ENCODE data around the gene DOK5. TPM values are rescaled to one million over a fixed set of nuclear protein-coding genes. Genes with fewer than 3 reads are reported as not detected.

Gene DOK5
- total and polyA plus RNA-seq, 2 donors from 2014 or later, result 4.8 to 5.4 TPM

GRCh38 chr20:54491506-54491905 lies 16.1 kb downstream of the DOK5 start:
- Histone ChIP-seq H3K4me3 (ENCODE audit: low read length in 3 of 3) (no peak overlapping the region), H3K9ac (ENCODE audit: low read length in 3 of 3) (no peak overlapping the region), H3K9me3 (ENCODE audit: control insufficient read depth in 2 of 3, insufficient read depth in 1 of 3, low read length in 3 of 3) (no peaks in the 10 kb centered on the region), H3K27ac (ENCODE audit: low read depth in 2 of 2, low read length in 2 of 2) (no peak overlapping the region), H3K36me3 (ENCODE audit: control insufficient read depth in 2 of 3, insufficient read depth in 3 of 3, low read length in 3 of 3) (no peaks in the 10 kb centered on the region), H3K4me1 (ENCODE audit: control insufficient read depth in 2 of 3, insufficient read depth in 2 of 3, low read depth in 1 of 3, low read length in 3 of 3) (no peaks in the 10 kb centered on the region), H3K27me3 (ENCODE audit: control insufficient read depth, insufficient read depth, low read length) (no peaks in the 10 kb centered on the region)
- intact Hi-C loops (cut with DNase I), result no loop called here
- no peak for DNase-seq
- no peak for FAIRE-seq
- no peak for TF ChIP-seq CTCF (IDR thresholded peaks at IDR 0.05; ENCODE audit: borderline replicate concordance, extremely low read depth, insufficient read depth)

GRCh38 chr20:54494303-54495006 lies 19.1 kb downstream of the DOK5 start:
- TF ChIP-seq CTCF (IDR thresholded peaks at IDR 0.05; ENCODE audit: borderline replicate concordance, extremely low read depth, insufficient read depth), result no peak
- no peak overlapping the region for H3K9ac ChIP-seq (ENCODE audit: low read length in 3 of 3)
- no peak for FAIRE-seq

GRCh38 chr20:54497931-54498718 lies 22.7 kb downstream of the DOK5 start:
- no peak overlapping the region for H3K27ac ChIP-seq (ENCODE audit: low read depth in 2 of 2, low read length in 2 of 2)
- H3K36me3 ChIP-seq (ENCODE audit: control insufficient read depth in 2 of 3, insufficient read depth in 3 of 3, low read length in 3 of 3), result no peaks in the 10 kb centered on the region
- no peak overlapping the region for H3K4me3 ChIP-seq (ENCODE audit: low read length in 3 of 3)
- H3K27me3 ChIP-seq (ENCODE audit: control insufficient read depth, insufficient read depth, low read length), result no peaks in the 10 kb centered on the region
- H3K9ac ChIP-seq (ENCODE audit: low read length in 3 of 3), result no peak overlapping the region
- H3K4me1 ChIP-seq (ENCODE audit: control insufficient read depth in 2 of 3, insufficient read depth in 2 of 3, low read depth in 1 of 3, low read length in 3 of 3), result no peaks in the 10 kb centered on the region
- H3K9me3 ChIP-seq (ENCODE audit: control insufficient read depth in 2 of 3, insufficient read depth in 1 of 3, low read length in 3 of 3), result no peaks in the 10 kb centered on the region
- intact Hi-C loops (cut with DNase I), result no loop called here
- DNase-seq, result no peak
- FAIRE-seq, result no peak
- TF ChIP-seq CTCF (IDR thresholded peaks at IDR 0.05; ENCODE audit: borderline replicate concordance, extremely low read depth, insufficient read depth), result no peak

More at GRCh38 chr20:54494303-54495006, 19.1 kb downstream of the DOK5 start:
- Histone ChIP-seq H3K9me3 (ENCODE audit: control insufficient read depth in 2 of 3, insufficient read depth in 1 of 3, low read length in 3 of 3) (no peaks in the 10 kb centered on the region), H3K4me1 (ENCODE audit: control insufficient read depth in 2 of 3, insufficient read depth in 2 of 3, low read depth in 1 of 3, low read length in 3 of 3) (no peaks in the 10 kb centered on the region), H3K36me3 (ENCODE audit: control insufficient read depth in 2 of 3, insufficient read depth in 3 of 3, low read length in 3 of 3) (no peaks in the 10 kb centered on the region), H3K27me3 (ENCODE audit: control insufficient read depth, insufficient read depth, low read length) (no peaks in the 10 kb centered on the region), H3K27ac (ENCODE audit: low read depth in 2 of 2, low read length in 2 of 2) (no peak overlapping the region), H3K4me3 (ENCODE audit: low read length in 3 of 3) (no peak overlapping the region)
- intact Hi-C loops (cut with DNase I), result no loop called here
- DNase-seq, result no peak

All from kidney (tissue), 14 donors.